ES-I3 (cell line): ENCODE measurements around the gene N4BP2L1.

ENCODE experiments used
- H3K36me3 ChIP-seq: 2 replicates; pipeline ENCODE4 v1.6.1; 2013; ENCODE audit warnings: mild to moderate bottlenecking, low read length, control low read depth, moderate library complexity; ENCODE audit not compliant: insufficient read depth
- H3K4me1 ChIP-seq: 2 replicates; pipeline ENCODE4 v1.6.1; 2013; ENCODE audit warnings: mild to moderate bottlenecking, control low read depth, low read length; ENCODE audit not compliant: insufficient read depth
- H3K9ac ChIP-seq: 2 replicates; pipeline ENCODE4 v1.6.1; 2013; ENCODE audit warnings: low read depth, mild to moderate bottlenecking, low read length, moderate library complexity
- H3K9me3 ChIP-seq: 2 replicates; pipeline ENCODE4 v1.6.1; 2013; ENCODE audit warnings: mild to moderate bottlenecking, low read length, moderate library complexity; ENCODE audit not compliant: control insufficient read depth, insufficient read depth

The N4BP2L1 gene

GRCh38 chr13:32447894-32448623, 20.1 kb upstream of the N4BP2L1 start:
- no peaks in the 10 kb centered on the region for H3K4me1 ChIP-seq
- no peak overlapping the region for H3K9ac ChIP-seq
- no peaks in the 10 kb centered on the region; the same call in 1 of the 2 replicates for H3K36me3 ChIP-seq
- no peaks in the 10 kb centered on the region for H3K9me3 ChIP-seq

GRCh38 chr13:32446773-32447465, 19.0 kb upstream of the N4BP2L1 start:
- Histone ChIP-seq H3K36me3 (no peaks in the 10 kb centered on the region; the same call in 1 of the 2 replicates), H3K9ac (no peak overlapping the region)

GRCh38 chr13:32446220-32446619, 18.3 kb upstream of the N4BP2L1 start:
- no peaks in the 10 kb centered on the region for H3K9me3 ChIP-seq
- no peaks in the 10 kb centered on the region; the same call in 1 of the 2 replicates for H3K36me3 ChIP-seq

More at GRCh38 chr13:32446773-32447465, 19.0 kb upstream of the N4BP2L1 start:
- Histone ChIP-seq H3K9me3 (no peaks in the 10 kb centered on the region), H3K4me1 (no peaks in the 10 kb centered on the region)

GRCh38 chr13:32445461-32445860, 17.5 kb upstream of the N4BP2L1 start:
- H3K36me3 ChIP-seq: no peaks in the 10 kb centered on the region; the same call in 1 of the 2 replicates
- no peak overlapping the region for H3K9ac ChIP-seq
- H3K9me3 ChIP-seq: no peaks in the 10 kb centered on the region
- H3K4me1 ChIP-seq: no peaks in the 10 kb centered on the region

More at GRCh38 chr13:32446220-32446619, 18.3 kb upstream of the N4BP2L1 start:
- Histone ChIP-seq H3K9ac (no peak overlapping the region), H3K4me1 (no peaks in the 10 kb centered on the region)

- Histone ChIP-seq H3K4me1 (no peaks in the 10 kb centered on the region), H3K36me3 (no peaks in the 10 kb centered on the region; the same call in 1 of the 2 replicates), H3K9ac (no peak overlapping the region), H3K9me3 (no peaks in the 10 kb centered on the region)
Measured at GRCh38 chr13:32443111-32443510, 15.2 kb upstream of the N4BP2L1 start.

GRCh38 chr13:32438871-32439270, 10.9 kb upstream of the N4BP2L1 start:
- no peaks in the 10 kb centered on the region for H3K36me3 ChIP-seq
- no peak overlapping the region for H3K9ac ChIP-seq
- H3K9me3 ChIP-seq: no peaks in the 10 kb centered on the region
- no peaks in the 10 kb centered on the region for H3K4me1 ChIP-seq

GRCh38 chr13:32432856-32433255, 4.9 kb upstream of the N4BP2L1 start:
- Histone ChIP-seq H3K36me3 (no peaks in the 10 kb centered on the region), H3K9ac (no peak overlapping the region), H3K4me1 (no peaks in the 10 kb centered on the region), H3K9me3 (no peaks in the 10 kb centered on the region)

GRCh38 chr13:32431361-32431760, 3.4 kb upstream of the N4BP2L1 start:
- no peaks in the 10 kb centered on the region for H3K36me3 ChIP-seq
- no peaks in the 10 kb centered on the region for H3K9me3 ChIP-seq
- peaks cover 3% of the 10 kb centered on the region; the same call in 1 of the 2 replicates for H3K4me1 ChIP-seq
- no peak overlapping the region for H3K9ac ChIP-seq

GRCh38 chr13:32430018-32430747, 2.3 kb upstream of the N4BP2L1 start:
- no peaks in the 10 kb centered on the region for H3K9me3 ChIP-seq
- H3K9ac ChIP-seq: no peak overlapping the region
- no peaks in the 10 kb centered on the region for H3K36me3 ChIP-seq
- peaks cover 3% of the 10 kb centered on the region; the same call in 1 of the 2 replicates for H3K4me1 ChIP-seq

GRCh38 chr13:32429433-32429909, 1.5 kb upstream of the N4BP2L1 start:
- Histone ChIP-seq H3K9me3 (no peaks in the 10 kb centered on the region), H3K9ac (no peak overlapping the region)

GRCh38 chr13:32428581-32429432, 877 bp upstream of the N4BP2L1 start:
- Histone ChIP-seq H3K9ac (peak overlapping the region; percentile 75; the same call in 1 of the 2 replicates), H3K9me3 (no peaks in the 10 kb centered on the region), H3K36me3 (no peaks in the 10 kb centered on the region), H3K4me1 (peaks cover 3% of the 10 kb centered on the region; the same call in 1 of the 2 replicates)

More at GRCh38 chr13:32429433-32429909, 1.5 kb upstream of the N4BP2L1 start:
- H3K4me1 ChIP-seq: peaks cover 3% of the 10 kb centered on the region; the same call in 1 of the 2 replicates
- no peaks in the 10 kb centered on the region for H3K36me3 ChIP-seq

GRCh38 chr13:32426990-32427851, 709 bp downstream of the N4BP2L1 start:
- Histone ChIP-seq H3K36me3 (no peaks in the 10 kb centered on the region), H3K4me1 (peaks cover 3% of the 10 kb centered on the region; the same call in 1 of the 2 replicates), H3K9ac (peak overlapping the region; percentile 75; the same call in 1 of the 2 replicates), H3K9me3 (no peaks in the 10 kb centered on the region)
